ENCODE measurements around the gene DGKZ. TPM values are rescaled to one million over a fixed set of nuclear protein-coding genes. Genes with fewer than 3 reads are reported as not detected.

Gene DGKZ
- total RNA-seq, 4 donors from 2014 or later: 41.8 to 86.4 (median 60.3) TPM

- 77 to 87% methylated on average over 7 of the region's 7 CpGs for WGBS, 2 donors
Measured at GRCh38 chr11:46422588-46422987, 75.3 kb downstream of the DGKZ start.

GRCh38 chr11:46426233-46426991 lies 79.1 kb downstream of the DGKZ start:
- no peak for TF ChIP-seq POLR2A (IDR thresholded peaks at IDR 0.05)
- no peak for TF ChIP-seq CTCF (IDR thresholded peaks at IDR 0.05)
- WGBS, 2 donors: 81 to 84% methylated on average over 4 of the region's 4 CpGs
- intact Hi-C loops (cut with DNase I; ENCODE audit: low total_unique reads): no loop called here

More at GRCh38 chr11:46422588-46422987, 75.3 kb downstream of the DGKZ start:
- intact Hi-C loops (cut with DNase I; ENCODE audit: low total_unique reads): no loop called here
- DNase-seq (ENCODE audit: low spot score in 2 of 2): no peak
- TF ChIP-seq CTCF (IDR thresholded peaks at IDR 0.05): no peak
- TF ChIP-seq POLR2A (IDR thresholded peaks at IDR 0.05): no peak
- no peak overlapping the region for H3K4me3 ChIP-seq (ENCODE audit: low read depth, poor library complexity, severe bottlenecking)

GRCh38 chr11:46427364-46427763 lies 80.1 kb downstream of the DGKZ start:
- 90 to 92% methylated on average over 9 of the region's 9 CpGs for WGBS, 2 donors
- no peak for DNase-seq (ENCODE audit: low spot score in 2 of 2)
- no peak for TF ChIP-seq POLR2A (IDR thresholded peaks at IDR 0.05)
- no peak for TF ChIP-seq CTCF (IDR thresholded peaks at IDR 0.05)
- intact Hi-C loops (cut with DNase I; ENCODE audit: low total_unique reads): no loop called here
- no peak overlapping the region for H3K4me3 ChIP-seq (ENCODE audit: low read depth, poor library complexity, severe bottlenecking)

More at GRCh38 chr11:46426233-46426991, 79.1 kb downstream of the DGKZ start:
- DNase-seq (ENCODE audit: low spot score in 2 of 2): no peak
- H3K4me3 ChIP-seq (ENCODE audit: low read depth, poor library complexity, severe bottlenecking): no peak overlapping the region

- WGBS, 2 donors: 65 to 69% methylated on average over 3 of the region's 3 CpGs
- TF ChIP-seq POLR2A (IDR thresholded peaks at IDR 0.05) (no peak), CTCF (IDR thresholded peaks at IDR 0.05) (no peak)
- no peak overlapping the region for H3K4me3 ChIP-seq (ENCODE audit: low read depth, poor library complexity, severe bottlenecking)
Measured at GRCh38 chr11:46429717-46430116, 82.5 kb downstream of the DGKZ start.

More at GRCh38 chr11:46429717-46430116, 82.5 kb downstream of the DGKZ start:
- no peak for DNase-seq (ENCODE audit: low spot score in 2 of 2)
- intact Hi-C loops (cut with DNase I; ENCODE audit: low total_unique reads): no loop called here

Small RNA genes within 50 kb of the gene (microRNA-seq; reads per million reads assigned to microRNA genes)
- gene MIR4688 (ENCODE audit: borderline number of aligned reads in 1 of 2, borderline replicate concordance in 2 of 2): 0 reads per million in 2 donors

Other genes starting within 250 kb of the DGKZ start
- 10 to 100 TPM; 16.4 to 52.4 (median 31.5) TPM for gene PHF21A, start 226.0 kb upstream of the DGKZ start, total RNA-seq
- gene CREB3L1, start 69.8 kb upstream of the DGKZ start, total RNA-seq: 1 to 10 TPM in 1 of 4 donors, under 1 TPM in 3; 0.15 to 2.3 (median 0.54) TPM
- gene MDK, start 34.2 kb downstream of the DGKZ start, total RNA-seq: 10 to 100 TPM in 3 of 4 donors, 1 to 10 TPM in 1; 6.0 to 19.4 (median 12.0) TPM
- 1 to 10 TPM; 1.2 to 8.1 (median 3.3) TPM for gene CHRM4, start 44.3 kb downstream of the DGKZ start, total RNA-seq
- gene AMBRA1, start 246.6 kb downstream of the DGKZ start, total RNA-seq: 10 to 100 TPM; 31.5 to 67.5 (median 36.2) TPM

Measured in lower leg skin (tissue), 4 donors.